WTC11 (cell line): ENCODE results near the gene RFX3. TPM values are rescaled to one million over a fixed set of nuclear protein-coding genes. Genes with fewer than 3 reads are reported as not detected.

Experiments
- ATAC-seq: fragments of 200-7000 bp; cut with Tn5 transposase; 2 replicates; pipeline ENCODE4 v1.10.0; 2021; ENCODE audit warnings: mild to moderate bottlenecking, moderate library complexity
- CTCF ChIA-PET: fragments of 300-600 bp; sonication (Branson Sonifier 250); formaldehyde crosslinking; loops from one replicate; lab custom pipeline; 2021; ENCODE audit warnings: antibody characterized with exemption; lab: Charles Lee
- POLR2A ChIA-PET: fragments of 350-600 bp; sonication (Branson Sonifier 250); formaldehyde crosslinking; loops from one replicate; lab custom pipeline; 2021; ENCODE audit warnings: antibody characterized with exemption; lab: Charles Lee
- DNase-seq: peaks from one replicate; pipeline ENCODE4 v3.0.0; 2021; ENCODE audit warnings: low spot score
- H3K27ac Mint-ChIP-seq: 2 replicates; pipeline ENCODE4 v1.8.0; 2021; ENCODE audit warnings: mixed read lengths
- H3K27me3 Mint-ChIP-seq: 2 replicates; pipeline ENCODE4 v1.8.0; 2021; ENCODE audit warnings: low read depth, mild to moderate bottlenecking, moderate library complexity, mixed read lengths
- H3K36me3 Mint-ChIP-seq: 2 replicates; pipeline ENCODE4 v1.8.0; 2021; ENCODE audit warnings: mixed read lengths
- H3K4me1 Mint-ChIP-seq: 2 replicates; pipeline ENCODE4 v1.8.0; 2022; ENCODE audit warnings: mixed read lengths
- H3K4me3 Mint-ChIP-seq: 2 replicates; pipeline ENCODE4 v1.8.0; 2021; ENCODE audit warnings: mild to moderate bottlenecking, moderate library complexity, mixed read lengths
- H3K9me3 Mint-ChIP-seq: 2 replicates; pipeline ENCODE4 v1.8.0; 2021; ENCODE audit warnings: mixed read lengths
- AR ChIP-seq: fragments of 250-450 bp; sonication (Bioruptor Pico); IDR thresholded peaks from 2 replicates; pipeline ENCODE4 v1.9.0; 2021; ENCODE audit warnings: mild to moderate bottlenecking
- GRHL2 ChIP-seq: fragments of 250-450 bp; sonication (Bioruptor Pico); IDR thresholded peaks from 2 replicates; pipeline ENCODE4 v1.8.0; 2022; ENCODE audit warnings: mild to moderate bottlenecking, moderate library complexity; ENCODE audit not compliant: insufficient replicate concordance, severe bottlenecking
- NFATC4 ChIP-seq: fragments of 250-450 bp; sonication (Bioruptor Pico); IDR thresholded peaks from 2 replicates; pipeline ENCODE4 v1.9.0; 2021; ENCODE audit warnings: mild to moderate bottlenecking
- NFYB ChIP-seq: sonication (generic); formaldehyde crosslinking; conservative IDR thresholded peaks from 2 replicates; pipeline ENCODE4 v1.8.0; 2022; ENCODE audit warnings: low read depth, missing genetic modification reagents
- OVOL2 ChIP-seq: fragments of 250-450 bp; sonication (Bioruptor Pico); IDR thresholded peaks from 2 replicates; pipeline ENCODE4 v1.9.0; 2021; ENCODE audit warnings: mild to moderate bottlenecking, borderline replicate concordance
- TP53 ChIP-seq: sonication (generic); formaldehyde crosslinking; IDR thresholded peaks from 2 replicates; pipeline ENCODE4 v1.8.1; 2023; ENCODE audit warnings: mild to moderate bottlenecking, missing genetic modification reagents
- USF2 ChIP-seq: sonication (generic); formaldehyde crosslinking; IDR thresholded peaks from 2 replicates; pipeline ENCODE4 v1.8.1; 2023; ENCODE audit warnings: mild to moderate bottlenecking, missing genetic modification reagents, moderate library complexity
- ZBTB21 ChIP-seq: sonication (generic); formaldehyde crosslinking; IDR thresholded peaks from 2 replicates; pipeline ENCODE4 v1.8.1; 2023; ENCODE audit warnings: mild to moderate bottlenecking, missing genetic modification reagents, borderline replicate concordance
- ZNF396 ChIP-seq: fragments of 250-450 bp; sonication (Bioruptor Pico); IDR thresholded peaks from 2 replicates; pipeline ENCODE4 v1.8.0; 2021; ENCODE audit warnings: mild to moderate bottlenecking, moderate library complexity, borderline replicate concordance
- total RNA-seq: library from RNA; stranded (reverse); gene quantifications from 3 replicates; pipeline ENCODE4 v1.2.3, GENCODE V29; 2021
- TF ChIP-seq, protein P1 (sequence below): sonication (generic); formaldehyde crosslinking; IDR thresholded peaks from 2 replicates; pipeline ENCODE4 v1.8.0; 2022; ENCODE audit warnings: mild to moderate bottlenecking, missing genetic modification reagents
- TF ChIP-seq, protein P2 (sequence below): sonication (generic); formaldehyde crosslinking; IDR thresholded peaks from 2 replicates; pipeline ENCODE4 v1.8.1; 2023; ENCODE audit warnings: mild to moderate bottlenecking, missing genetic modification reagents
- TF ChIP-seq, protein P3 (sequence below): sonication (generic); formaldehyde crosslinking; IDR thresholded peaks from 2 replicates; pipeline ENCODE4 v1.8.1; 2023; ENCODE audit warnings: mild to moderate bottlenecking, missing genetic modification reagents, borderline replicate concordance
- TF ChIP-seq, protein P4 (sequence below): sonication (generic); formaldehyde crosslinking; IDR thresholded peaks from 2 replicates; pipeline ENCODE4 v1.8.0; 2023; ENCODE audit warnings: missing genetic modification reagents, mild to moderate bottlenecking, borderline replicate concordance
- TF ChIP-seq, protein P5 (sequence below): fragments of 250-450 bp; sonication (Bioruptor Pico); IDR thresholded peaks from 2 replicates; pipeline ENCODE4 v1.9.0; 2021; ENCODE audit warnings: moderate library complexity, mild to moderate bottlenecking, inconsistent platforms, borderline replicate concordance

The RFX3 gene
- total RNA-seq, 1 experiment from 2014 or later, result 13.7 TPM

DNA sequence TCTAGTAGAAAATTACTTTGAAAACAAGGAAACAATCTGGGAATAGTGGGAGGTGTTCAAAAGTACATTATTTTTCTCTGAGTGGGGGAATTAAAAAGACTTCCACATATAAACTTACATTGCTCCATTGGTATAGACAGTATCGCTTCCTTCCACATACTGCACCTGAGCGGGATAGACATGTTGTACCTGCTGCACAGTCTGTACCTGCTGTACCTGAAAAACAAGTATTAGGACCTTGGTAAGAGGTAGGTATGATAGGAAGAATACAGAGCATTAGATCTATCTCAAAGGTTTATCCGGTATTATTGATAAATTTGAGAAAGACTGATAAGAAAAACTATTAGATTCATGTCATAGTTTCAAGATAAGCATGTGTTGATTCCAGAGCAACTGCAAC, 179.3 kb downstream of the RFX3 start (continued):
- no peak for TF ChIP-seq AR (CRISPR knock-in tag)
- TF ChIP-seq ZBTB21 (CRISPR knock-in tag), result no peak
- TF ChIP-seq NFATC4, result no peak
- TF ChIP-seq, protein P1, sequence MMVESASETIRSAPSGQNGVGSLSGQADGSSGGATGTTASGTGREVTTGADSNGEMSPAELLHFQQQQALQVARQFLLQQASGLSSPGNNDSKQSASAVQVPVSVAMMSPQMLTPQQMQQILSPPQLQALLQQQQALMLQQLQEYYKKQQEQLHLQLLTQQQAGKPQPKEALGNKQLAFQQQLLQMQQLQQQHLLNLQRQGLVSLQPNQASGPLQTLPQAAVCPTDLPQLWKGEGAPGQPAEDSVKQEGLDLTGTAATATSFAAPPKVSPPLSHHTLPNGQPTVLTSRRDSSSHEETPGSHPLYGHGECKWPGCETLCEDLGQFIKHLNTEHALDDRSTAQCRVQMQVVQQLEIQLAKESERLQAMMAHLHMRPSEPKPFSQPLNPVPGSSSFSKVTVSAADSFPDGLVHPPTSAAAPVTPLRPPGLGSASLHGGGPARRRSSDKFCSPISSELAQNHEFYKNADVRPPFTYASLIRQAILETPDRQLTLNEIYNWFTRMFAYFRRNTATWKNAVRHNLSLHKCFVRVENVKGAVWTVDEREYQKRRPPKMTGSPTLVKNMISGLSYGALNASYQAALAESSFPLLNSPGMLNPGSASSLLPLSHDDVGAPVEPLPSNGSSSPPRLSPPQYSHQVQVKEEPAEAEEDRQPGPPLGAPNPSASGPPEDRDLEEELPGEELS (CRISPR knock-in tag), result no peak
- TF ChIP-seq NFYB (CRISPR knock-in tag), result no peak
- TF ChIP-seq GRHL2 (CRISPR knock-in tag), result no peak
- no peak for TF ChIP-seq ZNF396 (CRISPR knock-in tag)
- TF ChIP-seq, protein P2, sequence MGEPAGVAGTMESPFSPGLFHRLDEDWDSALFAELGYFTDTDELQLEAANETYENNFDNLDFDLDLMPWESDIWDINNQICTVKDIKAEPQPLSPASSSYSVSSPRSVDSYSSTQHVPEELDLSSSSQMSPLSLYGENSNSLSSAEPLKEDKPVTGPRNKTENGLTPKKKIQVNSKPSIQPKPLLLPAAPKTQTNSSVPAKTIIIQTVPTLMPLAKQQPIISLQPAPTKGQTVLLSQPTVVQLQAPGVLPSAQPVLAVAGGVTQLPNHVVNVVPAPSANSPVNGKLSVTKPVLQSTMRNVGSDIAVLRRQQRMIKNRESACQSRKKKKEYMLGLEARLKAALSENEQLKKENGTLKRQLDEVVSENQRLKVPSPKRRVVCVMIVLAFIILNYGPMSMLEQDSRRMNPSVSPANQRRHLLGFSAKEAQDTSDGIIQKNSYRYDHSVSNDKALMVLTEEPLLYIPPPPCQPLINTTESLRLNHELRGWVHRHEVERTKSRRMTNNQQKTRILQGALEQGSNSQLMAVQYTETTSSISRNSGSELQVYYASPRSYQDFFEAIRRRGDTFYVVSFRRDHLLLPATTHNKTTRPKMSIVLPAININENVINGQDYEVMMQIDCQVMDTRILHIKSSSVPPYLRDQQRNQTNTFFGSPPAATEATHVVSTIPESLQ (CRISPR knock-in tag), result no peak

- Mint-ChIP-seq H3K36me3 (peaks cover 9% of the 10 kb centered on the region), H3K27ac (no peak overlapping the region), H3K4me3 (no peak overlapping the region), H3K4me1 (peaks cover 3% of the 10 kb centered on the region; the same call in 1 of the 2 replicates), H3K9me3 (peaks cover 13% of the 10 kb centered on the region), H3K27me3 (no peaks in the 10 kb centered on the region)
- TF ChIP-seq USF2 (CRISPR knock-in tag) (no peak), TP53 (CRISPR knock-in tag) (no peak), OVOL2 (CRISPR knock-in tag) (no peak)
- TF ChIP-seq, protein P3, sequence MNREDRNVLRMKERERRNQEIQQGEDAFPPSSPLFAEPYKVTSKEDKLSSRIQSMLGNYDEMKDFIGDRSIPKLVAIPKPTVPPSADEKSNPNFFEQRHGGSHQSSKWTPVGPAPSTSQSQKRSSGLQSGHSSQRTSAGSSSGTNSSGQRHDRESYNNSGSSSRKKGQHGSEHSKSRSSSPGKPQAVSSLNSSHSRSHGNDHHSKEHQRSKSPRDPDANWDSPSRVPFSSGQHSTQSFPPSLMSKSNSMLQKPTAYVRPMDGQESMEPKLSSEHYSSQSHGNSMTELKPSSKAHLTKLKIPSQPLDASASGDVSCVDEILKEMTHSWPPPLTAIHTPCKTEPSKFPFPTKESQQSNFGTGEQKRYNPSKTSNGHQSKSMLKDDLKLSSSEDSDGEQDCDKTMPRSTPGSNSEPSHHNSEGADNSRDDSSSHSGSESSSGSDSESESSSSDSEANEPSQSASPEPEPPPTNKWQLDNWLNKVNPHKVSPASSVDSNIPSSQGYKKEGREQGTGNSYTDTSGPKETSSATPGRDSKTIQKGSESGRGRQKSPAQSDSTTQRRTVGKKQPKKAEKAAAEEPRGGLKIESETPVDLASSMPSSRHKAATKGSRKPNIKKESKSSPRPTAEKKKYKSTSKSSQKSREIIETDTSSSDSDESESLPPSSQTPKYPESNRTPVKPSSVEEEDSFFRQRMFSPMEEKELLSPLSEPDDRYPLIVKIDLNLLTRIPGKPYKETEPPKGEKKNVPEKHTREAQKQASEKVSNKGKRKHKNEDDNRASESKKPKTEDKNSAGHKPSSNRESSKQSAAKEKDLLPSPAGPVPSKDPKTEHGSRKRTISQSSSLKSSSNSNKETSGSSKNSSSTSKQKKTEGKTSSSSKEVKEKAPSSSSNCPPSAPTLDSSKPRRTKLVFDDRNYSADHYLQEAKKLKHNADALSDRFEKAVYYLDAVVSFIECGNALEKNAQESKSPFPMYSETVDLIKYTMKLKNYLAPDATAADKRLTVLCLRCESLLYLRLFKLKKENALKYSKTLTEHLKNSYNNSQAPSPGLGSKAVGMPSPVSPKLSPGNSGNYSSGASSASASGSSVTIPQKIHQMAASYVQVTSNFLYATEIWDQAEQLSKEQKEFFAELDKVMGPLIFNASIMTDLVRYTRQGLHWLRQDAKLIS (CRISPR knock-in tag), result no peak
- TF ChIP-seq, protein P4, sequence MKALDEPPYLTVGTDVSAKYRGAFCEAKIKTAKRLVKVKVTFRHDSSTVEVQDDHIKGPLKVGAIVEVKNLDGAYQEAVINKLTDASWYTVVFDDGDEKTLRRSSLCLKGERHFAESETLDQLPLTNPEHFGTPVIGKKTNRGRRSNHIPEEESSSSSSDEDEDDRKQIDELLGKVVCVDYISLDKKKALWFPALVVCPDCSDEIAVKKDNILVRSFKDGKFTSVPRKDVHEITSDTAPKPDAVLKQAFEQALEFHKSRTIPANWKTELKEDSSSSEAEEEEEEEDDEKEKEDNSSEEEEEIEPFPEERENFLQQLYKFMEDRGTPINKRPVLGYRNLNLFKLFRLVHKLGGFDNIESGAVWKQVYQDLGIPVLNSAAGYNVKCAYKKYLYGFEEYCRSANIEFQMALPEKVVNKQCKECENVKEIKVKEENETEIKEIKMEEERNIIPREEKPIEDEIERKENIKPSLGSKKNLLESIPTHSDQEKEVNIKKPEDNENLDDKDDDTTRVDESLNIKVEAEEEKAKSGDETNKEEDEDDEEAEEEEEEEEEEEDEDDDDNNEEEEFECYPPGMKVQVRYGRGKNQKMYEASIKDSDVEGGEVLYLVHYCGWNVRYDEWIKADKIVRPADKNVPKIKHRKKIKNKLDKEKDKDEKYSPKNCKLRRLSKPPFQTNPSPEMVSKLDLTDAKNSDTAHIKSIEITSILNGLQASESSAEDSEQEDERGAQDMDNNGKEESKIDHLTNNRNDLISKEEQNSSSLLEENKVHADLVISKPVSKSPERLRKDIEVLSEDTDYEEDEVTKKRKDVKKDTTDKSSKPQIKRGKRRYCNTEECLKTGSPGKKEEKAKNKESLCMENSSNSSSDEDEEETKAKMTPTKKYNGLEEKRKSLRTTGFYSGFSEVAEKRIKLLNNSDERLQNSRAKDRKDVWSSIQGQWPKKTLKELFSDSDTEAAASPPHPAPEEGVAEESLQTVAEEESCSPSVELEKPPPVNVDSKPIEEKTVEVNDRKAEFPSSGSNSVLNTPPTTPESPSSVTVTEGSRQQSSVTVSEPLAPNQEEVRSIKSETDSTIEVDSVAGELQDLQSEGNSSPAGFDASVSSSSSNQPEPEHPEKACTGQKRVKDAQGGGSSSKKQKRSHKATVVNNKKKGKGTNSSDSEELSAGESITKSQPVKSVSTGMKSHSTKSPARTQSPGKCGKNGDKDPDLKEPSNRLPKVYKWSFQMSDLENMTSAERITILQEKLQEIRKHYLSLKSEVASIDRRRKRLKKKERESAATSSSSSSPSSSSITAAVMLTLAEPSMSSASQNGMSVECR (CRISPR knock-in tag), result no peak
- TF ChIP-seq, protein P5, sequence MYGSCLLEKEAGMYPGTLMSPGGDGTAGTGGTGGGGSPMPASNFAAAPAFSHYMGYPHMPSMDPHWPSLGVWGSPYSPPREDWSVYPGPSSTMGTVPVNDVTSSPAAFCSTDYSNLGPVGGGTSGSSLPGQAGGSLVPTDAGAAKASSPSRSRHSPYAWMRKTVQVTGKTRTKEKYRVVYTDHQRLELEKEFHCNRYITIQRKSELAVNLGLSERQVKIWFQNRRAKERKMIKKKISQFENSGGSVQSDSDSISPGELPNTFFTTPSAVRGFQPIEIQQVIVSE (CRISPR knock-in tag), result no peak
- CTCF ChIA-PET, result no interaction called here
- POLR2A ChIA-PET, result no interaction called here
- DNase-seq (no peak), ATAC-seq (no peak)
Observed at GRCh38 chr9:3343671-3344070, 182.1 kb downstream of the RFX3 start.
